ENCODE measurements around the gene IER3.
"Not testable (repeated sequence)": the region's sequence is repeated elsewhere in the genome, so short reads cannot be mapped to it uniquely, and the experiment has no call there.

The IER3 gene

DNA sequence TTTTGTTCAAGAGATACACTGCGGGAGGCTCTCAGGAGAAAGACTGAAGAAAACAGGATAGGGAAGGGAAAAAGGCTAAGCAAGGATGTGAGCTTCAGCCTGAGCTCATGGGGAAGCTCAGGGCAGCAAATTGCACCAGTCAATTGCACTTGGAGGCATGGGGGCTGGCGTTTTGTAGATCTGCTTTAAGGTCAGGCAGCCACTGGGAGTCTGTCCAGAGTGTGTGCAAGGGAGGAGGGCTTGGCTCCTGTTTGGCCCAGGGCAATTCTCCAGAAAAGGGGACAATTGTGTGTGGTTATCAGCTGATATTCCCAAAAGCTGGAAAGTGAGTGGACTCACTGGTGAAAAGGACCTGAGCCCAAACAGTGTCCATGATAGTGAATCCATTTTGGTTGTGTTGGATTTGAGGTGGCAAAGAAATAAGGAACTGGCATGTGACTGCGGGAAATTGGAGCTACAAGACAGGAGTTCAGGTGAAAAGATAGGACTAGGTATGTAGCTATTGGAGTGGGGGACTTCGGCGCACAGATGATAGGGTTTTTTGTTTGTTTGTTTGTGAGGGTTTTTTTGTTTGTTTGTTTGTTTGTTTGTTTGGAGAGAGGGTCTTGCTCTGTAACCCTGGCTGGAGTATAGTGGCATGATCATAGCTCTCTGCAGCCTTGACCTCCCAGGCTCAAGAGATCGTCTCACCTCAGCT, 22.3 kb upstream of the IER3 start:
- Histone ChIP-seq H3K36me3 (ENCODE audit: control insufficient read depth, insufficient read depth, low read length) (no peaks in the 10 kb centered on the region), H3K27me3 (ENCODE audit: control insufficient read depth, insufficient read depth, low read length) (no peaks in the 10 kb centered on the region), H3K9me3 (ENCODE audit: control insufficient read depth, low read length) (no peaks in the 10 kb centered on the region), H3K4me1 (ENCODE audit: control insufficient read depth, insufficient read depth, low read length) (peaks cover 28% of the 10 kb centered on the region), H3K9ac (ENCODE audit: low read length) (no peak overlapping the region), H3K4me3 (ENCODE audit: low read length) (no peak overlapping the region)

GRCh38 chr6:30765495-30765894, 21.1 kb upstream of the IER3 start:
- H3K4me3 ChIP-seq (ENCODE audit: low read length); H3K9me3 ChIP-seq (ENCODE audit: control insufficient read depth, low read length); H3K36me3 ChIP-seq (ENCODE audit: control insufficient read depth, insufficient read depth, low read length); H3K9ac ChIP-seq (ENCODE audit: low read length); H3K27me3 ChIP-seq (ENCODE audit: control insufficient read depth, insufficient read depth, low read length): not testable (repeated sequence)
- H3K4me1 ChIP-seq (ENCODE audit: control insufficient read depth, insufficient read depth, low read length) = peaks cover 28% of the 10 kb centered on the region

DNA sequence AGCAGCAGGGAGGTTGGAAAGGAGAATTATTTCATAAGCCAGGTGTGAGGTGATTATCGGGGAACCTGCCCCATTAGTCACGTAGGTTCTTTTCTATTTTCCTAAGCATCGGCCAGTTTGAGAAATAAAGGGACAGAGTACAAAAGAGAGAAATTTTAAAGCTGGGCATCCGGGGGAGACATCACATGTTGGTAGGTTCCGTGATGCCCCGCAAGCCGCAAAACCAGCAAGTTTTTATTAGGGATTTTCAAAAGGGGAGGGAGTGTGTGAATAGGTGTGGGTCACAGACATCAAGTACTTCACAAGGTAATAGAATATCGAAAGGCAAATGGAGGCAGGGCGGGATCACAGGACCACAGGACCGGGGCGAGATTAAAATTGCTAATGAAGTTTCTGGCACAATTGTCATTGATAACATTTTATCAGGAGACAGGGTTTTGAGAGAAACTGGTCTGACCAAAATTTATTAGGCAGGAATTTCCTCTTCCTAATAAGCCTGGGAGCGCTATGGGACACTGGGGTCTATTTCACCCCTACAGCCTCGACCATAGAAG, 20.2 kb upstream of the IER3 start:
- not testable (repeated sequence) for H3K4me3 ChIP-seq (ENCODE audit: low read length); H3K9ac ChIP-seq (ENCODE audit: low read length); H3K27me3 ChIP-seq (ENCODE audit: control insufficient read depth, insufficient read depth, low read length); H3K9me3 ChIP-seq (ENCODE audit: control insufficient read depth, low read length); H3K36me3 ChIP-seq (ENCODE audit: control insufficient read depth, insufficient read depth, low read length)
- peaks cover 21% of the 10 kb centered on the region for H3K4me1 ChIP-seq (ENCODE audit: control insufficient read depth, insufficient read depth, low read length)

GRCh38 chr6:30763618-30764489, 19.5 kb upstream of the IER3 start:
- H3K27me3 ChIP-seq (ENCODE audit: control insufficient read depth, insufficient read depth, low read length) = no peaks in the 10 kb centered on the region
- H3K4me3 ChIP-seq (ENCODE audit: low read length) = no peak overlapping the region
- H3K9ac ChIP-seq (ENCODE audit: low read length) = no peak overlapping the region
- H3K4me1 ChIP-seq (ENCODE audit: control insufficient read depth, insufficient read depth, low read length) = peaks cover 14% of the 10 kb centered on the region
- no peaks in the 10 kb centered on the region for H3K36me3 ChIP-seq (ENCODE audit: control insufficient read depth, insufficient read depth, low read length)
- no peaks in the 10 kb centered on the region for H3K9me3 ChIP-seq (ENCODE audit: control insufficient read depth, low read length)

GRCh38 chr6:30763155-30763617, 18.8 kb upstream of the IER3 start:
- H3K4me3 ChIP-seq (ENCODE audit: low read length) = no peak overlapping the region
- H3K4me1 ChIP-seq (ENCODE audit: control insufficient read depth, insufficient read depth, low read length) = peaks cover 11% of the 10 kb centered on the region
- H3K9me3 ChIP-seq (ENCODE audit: control insufficient read depth, low read length) = no peaks in the 10 kb centered on the region
- H3K9ac ChIP-seq (ENCODE audit: low read length) = no peak overlapping the region
- no peaks in the 10 kb centered on the region for H3K27me3 ChIP-seq (ENCODE audit: control insufficient read depth, insufficient read depth, low read length)
- H3K36me3 ChIP-seq (ENCODE audit: control insufficient read depth, insufficient read depth, low read length) = no peaks in the 10 kb centered on the region

DNA sequence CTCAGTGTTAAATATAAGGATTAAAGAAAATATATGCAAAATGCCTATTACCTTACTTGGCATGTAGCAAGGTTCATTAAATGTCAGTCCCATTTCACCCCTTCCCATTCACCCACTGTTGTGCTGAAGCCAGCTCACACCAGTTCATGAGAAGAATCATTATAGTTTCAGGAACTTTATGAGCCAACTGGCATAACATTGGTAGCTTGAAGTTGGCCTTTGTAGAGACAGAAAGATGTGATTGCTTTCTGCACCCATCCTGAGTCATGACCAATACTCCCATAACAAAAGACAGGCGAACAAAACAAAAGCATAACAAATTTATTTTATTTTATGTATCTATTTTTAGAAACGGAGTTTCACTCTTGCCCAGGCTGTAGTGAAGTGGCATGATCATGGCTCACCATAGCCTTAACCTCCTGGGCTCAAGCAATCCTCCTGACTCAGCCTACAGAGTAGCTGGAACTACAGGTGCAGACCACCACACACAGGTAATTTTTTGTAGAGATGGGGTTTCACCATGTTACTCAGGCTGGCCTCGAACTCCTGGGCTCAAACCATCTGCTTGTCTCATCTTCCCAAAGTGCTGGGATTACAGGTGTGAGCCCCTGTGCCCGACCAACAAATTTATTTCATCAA, 17.6 kb upstream of the IER3 start:
- no peak overlapping the region for H3K4me3 ChIP-seq (ENCODE audit: low read length)
- no peak overlapping the region for H3K9ac ChIP-seq (ENCODE audit: low read length)
- no peaks in the 10 kb centered on the region for H3K36me3 ChIP-seq (ENCODE audit: control insufficient read depth, insufficient read depth, low read length)
- H3K27me3 ChIP-seq (ENCODE audit: control insufficient read depth, insufficient read depth, low read length) = no peaks in the 10 kb centered on the region
- no peaks in the 10 kb centered on the region for H3K9me3 ChIP-seq (ENCODE audit: control insufficient read depth, low read length)
- H3K4me1 ChIP-seq (ENCODE audit: control insufficient read depth, insufficient read depth, low read length) = peaks cover 11% of the 10 kb centered on the region

- peaks cover 11% of the 10 kb centered on the region for H3K4me1 ChIP-seq (ENCODE audit: control insufficient read depth, insufficient read depth, low read length)
These were observed 16.2 kb upstream of the IER3 start for GRCh38 chr6:30760549-30760948.

GRCh38 chr6:30759575-30760239, 15.4 kb upstream of the IER3 start:
- Histone ChIP-seq H3K9ac (ENCODE audit: low read length) (no peak overlapping the region), H3K27me3 (ENCODE audit: control insufficient read depth, insufficient read depth, low read length) (no peaks in the 10 kb centered on the region), H3K4me1 (ENCODE audit: control insufficient read depth, insufficient read depth, low read length) (peaks cover 11% of the 10 kb centered on the region), H3K4me3 (ENCODE audit: low read length) (no peak overlapping the region), H3K9me3 (ENCODE audit: control insufficient read depth, low read length) (no peaks in the 10 kb centered on the region), H3K36me3 (ENCODE audit: control insufficient read depth, insufficient read depth, low read length) (no peaks in the 10 kb centered on the region)

More at GRCh38 chr6:30760549-30760948, 16.2 kb upstream of the IER3 start:
- Histone ChIP-seq H3K4me3 (ENCODE audit: low read length) (no peak overlapping the region), H3K9ac (ENCODE audit: low read length) (no peak overlapping the region), H3K27me3 (ENCODE audit: control insufficient read depth, insufficient read depth, low read length) (no peaks in the 10 kb centered on the region), H3K9me3 (ENCODE audit: control insufficient read depth, low read length) (no peaks in the 10 kb centered on the region), H3K36me3 (ENCODE audit: control insufficient read depth, insufficient read depth, low read length) (no peaks in the 10 kb centered on the region)

GRCh38 chr6:30757261-30757904, 13.0 kb upstream of the IER3 start:
- no peaks in the 10 kb centered on the region for H3K36me3 ChIP-seq (ENCODE audit: control insufficient read depth, insufficient read depth, low read length)
- no peaks in the 10 kb centered on the region for H3K9me3 ChIP-seq (ENCODE audit: control insufficient read depth, low read length)
- H3K4me3 ChIP-seq (ENCODE audit: low read length) = no peak overlapping the region
- H3K4me1 ChIP-seq (ENCODE audit: control insufficient read depth, insufficient read depth, low read length) = peaks cover 9% of the 10 kb centered on the region
- no peak overlapping the region for H3K9ac ChIP-seq (ENCODE audit: low read length)
- no peaks in the 10 kb centered on the region for H3K27me3 ChIP-seq (ENCODE audit: control insufficient read depth, insufficient read depth, low read length)

- peaks cover 18% of the 10 kb centered on the region for H3K4me1 ChIP-seq (ENCODE audit: control insufficient read depth, insufficient read depth, low read length)
- H3K27me3 ChIP-seq (ENCODE audit: control insufficient read depth, insufficient read depth, low read length); H3K4me3 ChIP-seq (ENCODE audit: low read length); H3K9me3 ChIP-seq (ENCODE audit: control insufficient read depth, low read length); H3K9ac ChIP-seq (ENCODE audit: low read length); H3K36me3 ChIP-seq (ENCODE audit: control insufficient read depth, insufficient read depth, low read length): not testable (repeated sequence)
These were observed 12.2 kb upstream of the IER3 start for GRCh38 chr6:30756405-30757003.

- Histone ChIP-seq H3K4me3 (ENCODE audit: low read length) (no peak overlapping the region), H3K9ac (ENCODE audit: low read length) (no peak overlapping the region), H3K27me3 (ENCODE audit: control insufficient read depth, insufficient read depth, low read length) (no peaks in the 10 kb centered on the region), H3K4me1 (ENCODE audit: control insufficient read depth, insufficient read depth, low read length) (peaks cover 32% of the 10 kb centered on the region), H3K36me3 (ENCODE audit: control insufficient read depth, insufficient read depth, low read length) (no peaks in the 10 kb centered on the region), H3K9me3 (ENCODE audit: control insufficient read depth, low read length) (no peaks in the 10 kb centered on the region)
These were observed 10.3 kb upstream of the IER3 start for GRCh38 chr6:30754631-30755030.
